Measurements from ENCODE around the gene KRTAP4-1.
"Not testable (repeated sequence)": the region's sequence is repeated elsewhere in the genome, so short reads cannot be mapped to it uniquely, and the experiment has no call there.

Gene KRTAP4-1

DNA sequence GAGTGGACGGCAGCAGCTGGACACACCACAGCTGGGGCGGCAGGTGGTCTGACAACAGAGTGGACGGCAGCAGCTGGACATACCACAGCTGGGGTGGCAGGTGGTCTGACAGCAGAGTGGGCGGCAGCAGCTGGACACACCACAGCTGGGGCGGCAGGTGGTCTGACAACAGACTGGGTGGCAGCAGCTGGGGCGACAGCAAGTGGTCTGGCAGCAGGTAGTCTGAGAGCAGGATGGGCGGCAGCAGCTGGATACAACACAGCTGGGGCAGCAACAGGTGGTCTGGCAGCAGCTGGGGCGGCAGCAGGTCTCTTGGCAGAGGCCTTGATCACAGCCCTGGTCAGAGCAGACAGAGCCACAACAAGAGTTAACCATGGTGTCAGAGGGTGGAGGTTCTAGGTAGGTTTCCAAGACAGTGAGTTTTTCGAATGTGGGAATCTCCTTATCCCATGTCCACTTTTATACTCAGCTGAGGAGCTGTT is at the start of gene KRTAP4-1:
TSS of gene KRTAP4-1 (minus strand) at position 432 of the 482 bp plus-strand sequence. CDS start at position 375, 57 bp downstream.
- no peak for DNase-seq (ENCODE audit: low read depth)

DNA sequence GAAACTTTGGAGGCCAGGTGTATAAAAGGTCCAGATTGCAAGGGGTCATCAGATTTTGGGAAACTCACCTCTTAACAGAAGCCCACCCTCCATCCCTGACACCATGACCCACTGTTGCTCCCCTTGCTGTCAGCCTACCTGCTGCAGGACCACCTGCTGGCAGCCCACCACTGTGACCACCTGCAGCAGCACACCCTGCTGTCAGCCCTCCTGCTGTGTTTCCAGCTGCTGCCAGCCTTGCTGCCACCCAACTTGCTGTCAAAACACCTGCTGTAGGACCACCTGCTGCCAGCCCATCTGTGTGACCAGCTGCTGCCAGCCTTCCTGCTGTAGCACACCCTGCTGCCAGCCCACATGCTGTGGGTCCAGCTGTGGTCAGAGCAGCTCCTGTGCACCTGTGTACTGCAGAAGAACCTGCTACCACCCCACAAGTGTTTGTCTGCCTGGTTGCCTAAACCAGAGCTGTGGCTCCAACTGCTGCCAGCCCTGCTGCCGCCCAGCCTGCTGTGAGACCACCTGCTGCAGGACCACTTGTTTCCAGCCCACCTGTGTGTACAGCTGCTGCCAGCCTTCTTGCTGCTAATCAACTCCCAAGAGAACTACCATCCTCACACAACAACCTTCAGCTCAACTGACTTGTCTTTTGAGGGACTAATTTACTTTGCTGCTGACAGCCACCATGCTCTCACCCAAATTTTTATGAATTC is 47.8 kb upstream of the KRTAP4-1 start, which contains the start of gene KRTAP9-3:
TSS of gene KRTAP9-3 (plus strand) at position 51 of the 707 bp plus-strand sequence. CDS start at position 104, 53 bp downstream.
- DNase-seq (ENCODE audit: low read depth) = not testable (repeated sequence)

DNA sequence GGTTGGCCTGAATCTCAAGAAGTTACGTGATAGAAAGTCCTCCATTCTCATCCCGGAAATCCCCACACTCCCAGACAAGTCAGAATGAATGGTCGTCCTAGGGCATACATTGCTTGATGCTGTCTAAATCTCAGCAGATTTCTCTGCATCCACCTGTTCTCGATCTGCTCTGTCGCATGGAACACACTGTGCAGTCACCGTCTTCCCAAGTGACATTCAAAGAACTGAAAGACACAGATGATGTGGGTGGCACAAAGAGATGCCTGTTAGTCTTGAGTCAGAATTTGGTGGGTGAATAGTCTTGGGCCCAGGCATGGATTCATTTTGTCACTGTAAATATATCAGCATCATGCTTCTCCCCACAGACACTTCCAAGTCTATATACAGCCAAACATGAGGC is 47.0 kb upstream of the KRTAP4-1 start:
- no peak for DNase-seq (ENCODE audit: low read depth)

DNA sequence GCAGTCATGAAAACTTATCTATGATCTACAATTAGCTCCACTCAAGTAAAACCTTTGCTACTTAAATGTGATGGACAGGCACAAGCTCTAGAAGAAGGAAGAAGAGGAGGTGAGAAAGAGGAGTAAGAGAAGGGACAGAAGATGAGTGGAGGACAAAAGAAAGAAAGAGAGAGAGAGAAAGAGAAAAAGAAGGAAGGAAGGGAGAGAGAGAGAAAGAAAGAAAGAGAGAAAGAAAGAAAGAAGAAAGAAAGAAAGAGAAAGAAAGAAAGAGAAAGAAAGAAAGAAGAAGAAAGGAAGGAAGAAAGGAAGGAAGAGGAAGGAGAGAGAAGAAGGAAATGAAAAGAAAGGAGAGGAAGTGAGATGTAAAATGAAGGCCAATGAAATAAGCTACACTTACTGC is 45.4 kb upstream of the KRTAP4-1 start:
- no peak for DNase-seq (ENCODE audit: low read depth)

DNA sequence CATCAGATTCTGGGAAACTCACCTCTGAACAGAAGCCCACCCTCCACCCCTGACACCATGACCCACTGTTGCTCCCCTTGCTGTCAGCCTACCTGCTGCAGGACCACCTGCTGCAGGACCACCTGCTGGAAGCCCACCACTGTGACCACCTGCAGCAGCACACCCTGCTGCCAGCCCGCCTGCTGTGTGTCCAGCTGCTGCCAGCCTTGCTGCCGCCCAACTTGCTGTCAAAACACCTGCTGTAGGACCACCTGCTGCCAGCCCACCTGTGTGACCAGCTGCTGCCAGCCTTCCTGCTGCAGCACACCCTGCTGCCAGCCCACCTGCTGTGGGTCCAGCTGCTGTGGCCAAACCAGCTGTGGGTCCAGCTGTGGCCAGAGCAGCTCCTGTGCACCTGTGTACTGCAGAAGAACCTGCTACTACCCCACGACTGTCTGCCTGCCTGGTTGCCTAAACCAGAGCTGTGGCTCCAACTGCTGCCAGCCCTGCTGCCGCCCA is 41.9 kb upstream of the KRTAP4-1 start, which contains the start of gene KRTAP9-2:
TSS of gene KRTAP9-2 (plus strand) at position 51 of the 498 bp plus-strand sequence. CDS start at position 58, 7 bp downstream.
- DNase-seq (ENCODE audit: low read depth) = not testable (repeated sequence)

DNA sequence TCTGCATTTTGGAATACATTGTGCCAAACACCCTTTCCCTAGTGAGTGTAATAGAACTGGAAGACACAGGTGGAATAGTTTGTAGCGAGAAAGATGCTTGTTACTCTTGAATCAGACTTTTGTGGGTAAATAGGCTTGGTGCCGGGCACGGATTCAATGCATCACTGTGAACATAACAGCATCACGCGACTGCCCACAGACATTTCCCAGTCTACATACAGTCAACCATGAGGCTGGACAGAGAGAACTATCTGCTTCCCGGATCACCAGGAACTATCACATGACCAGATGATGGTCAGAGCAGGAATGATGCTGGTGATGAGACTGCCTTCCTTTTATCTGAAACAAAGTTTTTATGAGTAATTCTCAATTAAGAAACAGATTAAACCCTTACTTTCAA is 41.3 kb upstream of the KRTAP4-1 start:
- no peak for DNase-seq (ENCODE audit: low read depth)

DNA sequence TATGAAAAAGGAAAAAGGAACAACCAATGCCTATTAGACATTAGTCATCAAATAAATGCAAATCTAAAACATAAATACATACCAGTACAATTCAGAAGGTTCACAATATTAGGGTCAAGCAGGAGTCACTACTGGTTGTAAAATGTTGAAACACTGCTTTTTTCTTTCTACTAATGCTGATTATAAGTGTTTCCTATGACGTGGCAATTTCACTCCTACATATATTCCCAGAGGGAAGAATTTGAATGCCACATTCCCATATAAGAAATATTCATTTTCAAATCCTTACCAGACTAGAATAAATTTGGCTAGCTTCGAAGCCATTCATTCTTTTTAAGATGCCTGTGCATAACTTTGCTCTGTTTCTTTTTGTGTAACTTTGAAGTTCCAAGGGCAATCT is 39.1 kb upstream of the KRTAP4-1 start:
- DNase-seq (ENCODE audit: low read depth) = no peak

DNA sequence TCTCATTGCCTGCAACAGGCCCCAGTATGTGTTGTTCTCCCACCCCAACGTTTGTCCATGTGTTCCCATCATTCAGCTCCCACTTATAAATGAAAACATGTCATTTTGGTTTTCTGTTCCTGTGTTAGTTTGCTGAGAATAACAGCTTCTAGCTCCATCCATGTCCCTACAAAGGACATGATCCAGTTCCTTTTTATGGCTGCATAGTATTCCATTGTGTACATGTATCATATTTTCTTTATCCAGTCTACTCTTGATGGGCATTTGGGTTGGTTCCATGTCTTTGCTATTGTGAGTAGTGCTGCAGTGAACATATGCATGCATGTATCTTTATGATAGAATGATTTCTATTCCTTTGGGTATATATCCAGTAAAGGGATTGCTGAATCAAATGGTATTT is 31.0 kb upstream of the KRTAP4-1 start:
- DNase-seq (ENCODE audit: low read depth) = no peak

DNA sequence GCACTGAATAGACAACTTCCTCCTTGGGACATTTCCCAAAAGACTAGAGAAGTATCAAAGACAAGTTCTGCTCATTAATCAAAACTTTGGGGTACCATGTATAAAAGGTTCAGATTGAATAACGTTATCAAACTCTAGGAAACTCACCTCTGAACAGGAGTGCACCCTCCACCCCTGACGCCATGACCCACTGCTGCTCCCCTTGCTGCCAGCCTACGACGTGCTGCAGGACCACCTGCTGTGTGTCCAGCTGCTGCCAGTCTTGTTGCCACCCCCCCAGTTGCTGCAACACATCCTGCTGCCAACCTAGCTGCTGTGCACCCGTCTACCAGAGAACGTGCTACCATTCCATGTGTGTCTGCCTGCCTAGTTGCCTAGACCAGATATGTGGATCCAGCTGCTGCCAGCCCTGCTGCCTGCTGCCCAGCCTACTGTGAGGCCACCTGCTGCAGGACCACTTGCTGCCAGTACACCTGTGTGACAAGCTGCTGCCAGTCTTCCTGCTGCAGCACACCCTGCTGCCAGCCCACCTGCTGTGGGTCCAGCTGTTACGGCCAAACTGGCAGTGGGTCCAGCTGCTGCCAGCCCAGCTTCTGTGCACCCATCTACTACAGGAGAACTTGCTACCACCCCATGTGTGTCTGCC is 27.9 kb upstream of the KRTAP4-1 start:
- DNase-seq (ENCODE audit: low read depth) = no peak

DNA sequence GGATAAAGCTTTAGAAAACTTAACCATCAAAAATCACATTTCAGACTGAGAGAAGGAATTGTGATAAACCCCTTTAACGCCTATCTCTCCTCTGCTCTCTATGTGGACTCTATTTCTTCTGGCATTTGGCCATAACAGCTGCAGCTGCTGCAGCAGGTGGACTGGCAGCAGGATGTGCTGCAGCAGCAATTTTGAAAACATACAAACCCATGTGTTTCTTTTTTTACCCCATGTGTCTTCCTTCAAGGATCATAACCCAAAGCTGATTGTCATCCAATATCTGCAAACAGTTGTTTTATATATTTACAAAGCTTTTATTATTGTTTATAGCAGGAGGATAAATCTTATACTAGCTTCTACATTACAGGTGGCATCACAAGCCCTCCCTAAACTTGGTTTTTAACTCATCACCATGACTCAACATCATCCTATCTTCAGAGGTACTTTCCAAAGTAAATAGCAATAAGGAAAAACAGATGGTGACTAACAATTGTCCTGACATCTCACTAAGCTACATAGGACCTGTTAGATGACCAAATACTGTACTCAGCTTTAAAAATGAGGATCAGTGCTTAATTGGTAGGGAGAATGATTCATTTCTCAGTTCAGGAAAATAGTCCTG is 27.2 kb upstream of the KRTAP4-1 start:
- no peak for DNase-seq (ENCODE audit: low read depth)

DNA sequence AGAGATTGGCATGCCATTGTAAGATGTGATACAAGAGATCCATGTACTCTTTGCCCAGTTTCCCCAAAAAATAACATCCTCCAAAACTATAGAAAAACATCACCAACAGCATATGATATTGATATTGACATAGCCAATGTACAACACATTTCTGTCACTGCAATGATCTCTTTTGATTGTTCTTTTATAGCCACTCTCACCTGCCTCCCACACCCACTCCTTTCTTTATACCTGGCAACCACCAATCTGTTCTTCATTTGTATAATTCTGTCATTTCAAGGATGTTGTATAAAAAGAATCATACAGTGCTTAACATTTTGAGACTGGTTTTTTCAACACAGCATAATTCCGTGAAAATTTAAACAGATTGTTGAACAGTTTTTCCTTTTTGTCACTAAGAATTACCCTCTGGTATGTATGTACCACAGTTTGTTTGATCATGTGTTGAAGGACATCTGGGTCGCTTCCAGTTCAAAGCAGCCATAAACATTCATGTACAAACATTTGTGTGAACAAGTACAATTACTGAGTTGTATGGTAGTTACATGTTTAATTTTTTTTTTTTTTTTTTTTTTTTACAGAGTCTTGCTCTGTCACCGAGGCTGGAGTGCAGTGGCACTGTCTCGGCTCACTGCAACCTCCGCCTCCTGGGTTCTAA is 14.8 kb upstream of the KRTAP4-1 start:
- no peak for DNase-seq (ENCODE audit: low read depth)

DNA sequence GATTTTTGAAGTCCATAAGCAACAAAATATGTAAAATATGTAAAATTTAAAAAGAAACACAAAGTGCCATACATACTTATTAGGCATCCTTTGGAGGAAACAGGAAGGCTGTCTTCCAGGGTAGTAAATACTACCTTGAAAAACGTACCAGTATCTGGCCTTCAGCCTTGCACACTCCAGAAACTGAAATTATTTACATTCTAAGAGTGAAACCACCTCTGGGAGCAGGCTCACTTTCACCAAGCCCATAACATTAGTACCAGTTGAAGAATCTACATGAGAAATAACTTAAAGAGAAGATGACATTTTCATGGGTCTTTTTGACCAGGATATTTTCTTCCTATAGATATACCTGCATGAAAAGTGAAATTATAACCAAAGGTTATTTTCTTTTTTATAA is 11.4 kb upstream of the KRTAP4-1 start:
- DNase-seq (ENCODE audit: low read depth) = no peak

DNA sequence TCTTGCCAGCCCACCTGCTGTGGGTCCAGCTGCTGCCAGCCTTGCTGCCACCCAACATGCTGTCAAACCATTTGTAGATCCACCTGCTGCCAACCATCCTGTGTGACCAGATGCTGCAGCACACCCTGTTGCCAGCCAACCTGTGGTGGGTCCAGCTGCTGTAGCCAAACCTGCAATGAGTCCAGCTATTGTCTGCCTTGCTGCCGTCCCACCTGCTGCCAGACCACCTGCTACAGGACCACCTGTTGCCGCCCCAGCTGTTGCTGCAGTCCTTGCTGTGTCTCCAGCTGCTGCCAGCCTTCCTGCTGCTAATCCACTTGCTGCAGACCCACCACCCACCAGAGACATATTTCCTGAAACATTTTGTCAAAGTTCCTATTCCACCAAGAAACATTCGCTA is 5.6 kb upstream of the KRTAP4-1 start:
- no peak for DNase-seq (ENCODE audit: low read depth)

DNA sequence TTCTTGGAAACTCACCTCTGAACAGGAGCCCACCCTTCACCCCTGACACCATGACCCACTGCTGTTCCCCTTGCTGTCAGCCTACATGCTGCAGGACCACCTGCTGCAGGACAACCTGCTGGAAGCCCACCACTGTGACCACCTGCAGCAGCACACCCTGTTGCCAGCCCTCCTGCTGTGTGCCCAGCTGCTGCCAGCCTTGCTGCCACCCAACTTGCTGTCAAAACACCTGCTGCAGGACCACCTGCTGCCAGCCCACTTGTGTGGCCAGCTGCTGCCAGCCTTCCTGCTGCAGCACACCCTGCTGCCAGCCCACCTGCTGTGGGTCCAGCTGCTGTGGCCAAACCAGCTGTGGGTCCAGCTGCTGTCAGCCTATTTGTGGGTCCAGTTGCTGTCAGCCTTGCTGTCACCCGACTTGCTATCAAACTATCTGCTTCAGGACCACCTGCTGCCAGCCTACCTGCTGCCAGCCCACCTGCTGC is 5.2 kb upstream of the KRTAP4-1 start, which contains the start of gene KRTAP9-1:
TSS of gene KRTAP9-1 (plus strand) at position 51 of the 482 bp plus-strand sequence. CDS start at position 51, 0 bp downstream.
- DNase-seq (ENCODE audit: low read depth) = not testable (repeated sequence)

DNA sequence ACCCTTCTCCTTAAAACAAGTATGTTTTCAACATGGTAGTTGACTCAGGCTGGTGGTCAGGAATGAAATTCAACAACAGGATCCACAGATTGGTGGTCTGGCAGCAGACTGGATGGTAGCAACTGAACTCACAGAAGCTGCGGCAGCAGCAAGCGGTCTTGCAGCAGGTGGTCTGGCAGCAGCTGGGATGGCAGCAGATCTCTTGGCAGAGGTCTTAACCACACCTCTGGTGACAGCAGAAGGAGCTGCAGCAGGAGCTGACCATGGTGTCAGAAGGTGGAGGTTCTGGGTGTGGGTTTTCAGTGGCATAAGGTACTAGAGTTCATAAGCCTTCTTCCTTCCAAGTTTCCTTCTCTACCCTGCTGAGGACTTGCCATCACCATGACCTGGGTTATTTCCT is 2.2 kb upstream of the KRTAP4-1 start:
- DNase-seq (ENCODE audit: low read depth) = no peak

DNA sequence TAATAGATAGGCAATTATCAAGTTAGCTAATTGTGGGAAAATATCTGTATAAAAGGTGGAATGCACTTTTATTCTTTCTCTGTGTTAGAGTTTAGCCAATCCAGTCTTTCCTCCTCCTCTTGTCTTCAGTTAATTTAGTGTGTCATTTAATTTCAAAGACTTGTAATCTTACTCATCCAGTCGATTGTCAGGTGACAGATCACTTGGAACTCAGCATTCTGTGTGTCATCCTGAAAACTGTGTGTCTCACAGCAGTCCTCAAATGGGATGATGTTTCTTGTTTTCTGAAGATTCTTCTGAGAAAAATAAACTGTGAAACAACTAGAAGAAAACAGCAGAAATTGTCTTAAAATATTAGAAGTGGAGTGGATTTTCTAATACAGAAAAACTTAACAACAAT is 290 bp upstream of the KRTAP4-1 start:
- no peak for DNase-seq (ENCODE audit: low read depth)

DNA sequence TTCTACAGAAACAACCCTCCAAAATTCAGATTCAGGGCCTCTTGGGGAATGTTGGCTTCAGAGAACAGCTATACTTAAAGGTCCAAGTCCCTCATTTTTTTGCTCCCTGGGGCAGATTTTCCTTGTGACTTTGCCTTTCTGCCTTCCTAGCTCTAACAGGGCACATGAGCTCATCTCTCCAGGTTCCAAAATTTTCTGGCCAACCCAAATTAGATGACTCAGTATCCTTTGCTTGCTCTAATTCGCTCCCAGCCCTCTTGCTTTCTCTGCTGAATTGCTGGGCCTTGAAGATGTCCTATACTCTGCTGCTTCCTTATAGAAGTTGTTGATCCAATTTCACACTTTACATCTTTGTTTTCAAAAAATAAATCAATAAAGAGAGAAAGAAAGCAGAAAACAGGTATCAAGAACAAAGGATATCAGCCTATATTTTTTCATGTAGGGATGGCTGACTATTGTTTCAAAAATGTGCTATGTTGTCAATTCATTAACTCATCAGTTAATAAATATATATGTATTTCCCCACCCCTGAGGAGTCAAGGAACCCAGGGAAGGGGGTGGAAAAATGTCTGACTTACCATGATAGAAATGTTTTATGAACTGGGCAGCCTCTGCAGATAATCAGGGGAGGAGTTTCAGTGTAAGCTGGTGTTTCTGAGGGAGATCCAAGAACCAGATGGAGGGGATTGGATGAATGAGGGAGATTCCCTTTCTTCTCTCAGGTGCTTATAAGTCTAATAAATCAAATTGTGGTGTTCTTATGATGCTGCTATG is 5.7 kb downstream of the KRTAP4-1 start:
- DNase-seq (ENCODE audit: low read depth) = no peak

DNA sequence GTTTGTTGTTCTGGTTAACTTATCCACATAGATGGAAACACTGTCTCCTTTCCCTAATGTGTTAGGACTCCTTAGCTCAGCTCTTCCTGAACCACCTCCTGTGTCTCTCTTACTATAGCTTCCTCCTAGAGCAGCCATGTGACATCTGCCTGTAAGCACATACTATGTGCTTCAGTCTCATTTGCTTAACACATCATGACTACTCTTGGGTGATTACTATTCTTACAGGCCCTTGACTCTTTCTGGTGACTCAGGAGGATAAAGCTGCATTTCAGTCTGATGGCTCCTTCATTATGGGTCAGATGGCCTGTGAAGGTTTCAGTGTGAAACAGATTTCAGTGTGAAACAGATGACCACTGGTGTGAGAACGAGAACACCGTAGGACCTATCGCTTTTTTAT is 6.4 kb downstream of the KRTAP4-1 start:
- no peak for DNase-seq (ENCODE audit: low read depth)

DNA sequence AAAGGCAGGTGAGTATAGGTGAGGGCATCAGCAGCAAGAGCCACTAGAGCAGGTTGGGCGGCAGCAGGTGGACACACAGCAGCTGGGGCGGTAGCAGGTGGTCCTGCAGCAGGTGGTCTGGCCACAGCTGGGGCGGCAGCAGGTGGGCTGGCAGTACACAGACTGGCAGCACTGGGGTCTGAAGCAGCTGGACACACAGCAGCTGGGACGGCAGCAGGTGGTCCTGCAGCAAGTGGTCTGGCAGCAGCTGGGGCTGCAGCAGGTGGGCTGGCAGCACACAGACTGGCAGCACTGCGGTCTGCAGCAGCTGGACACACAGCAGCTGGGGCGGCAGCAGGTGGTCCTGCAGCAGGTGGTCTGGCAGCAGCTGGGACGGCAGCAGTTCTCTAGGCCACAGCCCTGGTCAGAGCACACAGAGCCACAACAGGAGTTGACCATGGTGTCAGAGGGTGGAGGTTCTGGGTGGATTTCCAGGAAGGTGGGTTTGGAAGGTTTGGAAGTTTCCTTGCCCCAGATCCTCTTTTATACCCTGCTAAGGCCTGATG is 6.9 kb downstream of the KRTAP4-1 start, which contains the start of gene KRTAP4-2:
TSS of gene KRTAP4-2 (minus strand) at position 495 of the 545 bp plus-strand sequence. CDS start at position 438, 57 bp downstream.
- DNase-seq (ENCODE audit: low read depth) = no peak

DNA sequence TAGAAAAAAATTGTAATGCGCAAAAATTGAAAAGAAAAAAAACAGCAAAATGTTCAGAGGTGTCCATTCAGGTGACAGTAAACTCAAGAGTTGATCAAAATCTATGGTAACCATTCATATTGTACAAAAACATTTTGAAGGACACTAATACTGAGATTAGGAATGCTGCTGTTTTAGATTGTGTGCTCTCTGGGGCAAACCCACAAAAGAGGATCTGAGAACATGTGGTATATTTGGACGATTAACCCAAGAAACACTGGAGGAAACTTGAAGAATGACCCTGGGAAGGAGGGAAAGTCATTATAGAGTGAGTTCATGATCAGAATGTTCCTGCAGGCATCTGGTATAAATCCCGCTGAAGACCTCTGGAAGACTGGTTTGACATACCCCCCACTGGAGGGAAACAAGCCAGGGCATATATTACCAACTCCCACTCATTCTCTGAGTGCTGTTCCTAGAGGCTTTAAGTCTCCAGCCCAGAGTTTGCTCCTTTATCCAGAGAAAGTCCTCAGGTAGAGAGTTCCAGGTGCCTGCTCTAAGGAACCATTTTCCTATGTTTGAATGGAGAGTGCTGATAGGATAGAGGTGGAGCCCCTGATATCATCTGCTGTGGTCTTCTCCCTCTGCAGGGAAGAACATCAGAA is 7.8 kb downstream of the KRTAP4-1 start:
- no peak for DNase-seq (ENCODE audit: low read depth)
